Loucy (cell line): ENCODE measurements around the gene WFDC8.

Source experiments
- EZH2phosphoT487 ChIP-seq: fragments of 200-600 bp; IDR thresholded peaks from 2 replicates; pipeline ENCODE4 v1.6.1; 2018; ENCODE audit warnings: antibody characterized with exemption, mild to moderate bottlenecking, moderate library complexity, borderline replicate concordance
- TF ChIP-seq, protein P1 (sequence below): fragments of 200-600 bp; sonication (generic); conservative IDR thresholded peaks from 2 replicates; pipeline ENCODE4 v1.5.1; 2014; ENCODE audit warnings: mild to moderate bottlenecking, antibody characterized with exemption, low read length

GRCh38 chr20:45552456-45552855 is 26.6 kb downstream of the WFDC8 start:
- TF ChIP-seq, protein P1, sequence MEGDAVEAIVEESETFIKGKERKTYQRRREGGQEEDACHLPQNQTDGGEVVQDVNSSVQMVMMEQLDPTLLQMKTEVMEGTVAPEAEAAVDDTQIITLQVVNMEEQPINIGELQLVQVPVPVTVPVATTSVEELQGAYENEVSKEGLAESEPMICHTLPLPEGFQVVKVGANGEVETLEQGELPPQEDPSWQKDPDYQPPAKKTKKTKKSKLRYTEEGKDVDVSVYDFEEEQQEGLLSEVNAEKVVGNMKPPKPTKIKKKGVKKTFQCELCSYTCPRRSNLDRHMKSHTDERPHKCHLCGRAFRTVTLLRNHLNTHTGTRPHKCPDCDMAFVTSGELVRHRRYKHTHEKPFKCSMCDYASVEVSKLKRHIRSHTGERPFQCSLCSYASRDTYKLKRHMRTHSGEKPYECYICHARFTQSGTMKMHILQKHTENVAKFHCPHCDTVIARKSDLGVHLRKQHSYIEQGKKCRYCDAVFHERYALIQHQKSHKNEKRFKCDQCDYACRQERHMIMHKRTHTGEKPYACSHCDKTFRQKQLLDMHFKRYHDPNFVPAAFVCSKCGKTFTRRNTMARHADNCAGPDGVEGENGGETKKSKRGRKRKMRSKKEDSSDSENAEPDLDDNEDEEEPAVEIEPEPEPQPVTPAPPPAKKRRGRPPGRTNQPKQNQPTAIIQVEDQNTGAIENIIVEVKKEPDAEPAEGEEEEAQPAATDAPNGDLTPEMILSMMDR: no peak
- TF ChIP-seq EZH2phosphoT487: no peak
